ENCODE measurements around the gene NOX4.
A peak's percentile ranks its signal among the peaks of the same experiment; 100 is the strongest.
"Not testable (repeated sequence)": the region's sequence is repeated elsewhere in the genome, so short reads cannot be mapped to it uniquely, and the experiment has no call there.

NOX4 gene

GRCh38 chr11:89457190-89457589 is 34.0 kb downstream of the NOX4 start:
- DNase-seq, result no peak

- no peak for DNase-seq
Observed at GRCh38 chr11:89456681-89457080, 34.5 kb downstream of the NOX4 start.

GRCh38 chr11:89452780-89453179 is 38.4 kb downstream of the NOX4 start:
- DNase-seq, result no peak

DNA sequence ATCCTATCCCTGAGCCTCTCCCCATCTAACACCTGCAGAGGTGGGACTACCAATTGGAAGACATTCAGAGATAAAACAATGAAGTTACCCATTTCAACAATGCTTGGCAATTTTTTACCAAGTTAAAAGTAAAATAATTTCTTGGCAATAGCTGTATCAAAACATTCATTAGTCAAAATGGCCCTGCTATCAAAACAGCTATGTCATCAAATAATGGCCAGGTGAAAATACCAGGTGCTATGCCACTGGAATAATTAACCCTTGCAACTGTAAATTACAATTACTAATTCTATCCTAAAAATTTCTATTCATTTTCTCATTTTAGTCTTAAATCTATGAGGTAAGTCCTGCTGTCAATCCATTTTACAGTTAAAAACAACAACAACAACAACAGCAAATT is 43.3 kb downstream of the NOX4 start:
- DNase-seq, result no peak

DNA sequence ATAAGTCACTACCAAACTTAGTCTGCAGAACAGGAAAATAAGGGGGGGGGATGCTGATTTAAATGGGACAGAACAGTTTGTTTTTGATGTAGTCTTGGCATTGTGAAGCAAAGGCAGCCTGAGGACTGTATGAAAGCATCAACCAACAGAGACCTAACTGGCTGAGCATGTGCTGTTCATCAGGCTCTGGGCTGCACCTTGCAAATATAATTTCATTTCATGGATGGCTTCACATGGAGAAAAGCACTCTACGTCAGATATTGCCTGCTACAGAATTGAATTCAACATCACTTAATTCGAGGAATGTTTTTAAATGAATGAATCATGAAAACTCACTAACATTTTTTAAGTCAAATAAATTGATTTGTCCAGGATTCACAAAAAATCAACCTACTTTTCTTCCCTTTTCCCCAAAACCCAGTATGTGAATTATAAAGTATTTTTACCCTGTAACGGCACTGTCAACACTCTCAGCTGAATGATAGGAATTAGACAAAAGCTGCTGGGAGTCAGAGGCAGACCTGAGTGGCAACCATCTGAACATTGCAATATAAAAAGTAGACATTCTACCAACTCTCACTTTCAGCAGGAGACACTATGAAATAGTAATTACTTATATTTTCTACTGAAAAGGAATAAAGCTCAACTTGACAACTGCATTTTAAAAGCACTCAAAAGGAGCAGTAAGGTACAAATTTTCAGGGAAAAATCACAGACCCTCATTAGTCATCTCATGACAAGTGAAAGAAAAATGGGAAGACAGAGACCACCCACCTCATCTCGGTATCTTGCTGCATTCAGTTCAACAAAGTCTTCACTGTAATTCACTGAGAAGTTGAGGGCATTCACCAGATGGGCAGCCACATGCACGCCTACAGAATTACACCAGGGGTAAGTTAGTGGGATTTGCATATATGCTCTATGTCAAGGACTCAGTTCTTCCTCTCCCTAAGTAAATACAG is 47.5 kb downstream of the NOX4 start:
- no peak for DNase-seq

GRCh38 chr11:89442801-89443200 is 48.4 kb downstream of the NOX4 start:
- no peak for DNase-seq

DNA sequence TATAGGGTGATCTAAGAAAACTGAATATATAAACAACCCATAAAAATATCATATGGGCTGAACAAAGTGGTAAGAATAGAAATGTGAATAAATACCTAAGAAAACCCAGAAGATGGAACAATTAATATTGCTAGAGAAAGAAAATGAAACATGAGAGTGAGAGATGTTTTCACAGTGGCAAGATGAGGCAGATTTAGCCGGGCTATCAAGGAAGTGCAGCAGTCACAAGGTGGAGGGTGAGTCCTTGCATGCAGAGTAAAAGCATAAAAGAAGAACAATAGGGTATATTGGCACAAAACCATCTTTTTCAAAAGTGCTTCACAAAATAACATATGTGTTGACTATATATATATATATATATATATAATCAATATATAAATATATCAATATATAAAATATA is 49.6 kb downstream of the NOX4 start:
- DNase-seq, result no peak

GRCh38 chr11:89437317-89437716 is 53.9 kb downstream of the NOX4 start:
- DNase-seq, result no peak

- DNase-seq, result peak; percentile 21
Observed at GRCh38 chr11:89436071-89436470, 55.1 kb downstream of the NOX4 start.

GRCh38 chr11:89433278-89433677 is 57.9 kb downstream of the NOX4 start:
- no peak for DNase-seq

- DNase-seq, result not testable (repeated sequence)
Observed at GRCh38 chr11:89432182-89432581, 59.0 kb downstream of the NOX4 start.

DNA sequence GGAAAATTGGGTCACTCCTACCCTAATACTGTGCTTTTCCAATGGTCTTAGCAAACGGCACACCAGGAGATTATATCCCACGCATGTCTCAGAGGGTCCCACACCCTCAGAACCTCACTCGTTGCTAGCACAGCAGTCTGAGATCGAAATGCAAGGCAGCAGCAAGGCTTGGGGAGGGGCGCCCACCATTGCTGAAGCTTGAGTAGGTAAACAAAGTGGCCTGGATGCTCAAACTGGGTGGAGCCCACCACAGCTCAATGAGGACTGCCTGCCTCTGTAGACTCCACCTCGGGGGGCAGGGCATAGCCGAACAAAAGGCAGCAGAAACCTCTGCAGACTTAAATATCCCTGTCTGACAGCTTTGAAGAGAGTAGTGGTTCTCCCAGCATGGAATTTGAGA is 64.7 kb downstream of the NOX4 start:
- DNase-seq, result not testable (repeated sequence)

DNA sequence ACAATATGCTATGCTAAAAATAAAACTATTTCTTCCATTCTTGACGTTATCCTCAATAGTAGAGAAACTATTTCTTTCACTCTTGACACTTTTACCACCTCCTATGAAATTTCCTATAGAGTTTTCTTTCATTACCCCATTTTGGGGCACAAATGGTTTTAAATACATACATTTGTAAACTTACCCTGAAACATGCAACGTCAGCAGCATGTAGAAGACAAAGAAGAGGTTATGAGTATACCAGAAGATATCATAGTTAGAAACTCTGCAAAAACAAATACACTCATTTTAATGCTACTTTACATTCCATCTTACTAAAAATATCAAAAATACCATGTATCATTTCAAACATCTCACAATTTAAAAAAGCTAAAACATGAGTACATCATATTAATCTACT is 69.5 kb downstream of the NOX4 start:
- no peak for DNase-seq

GRCh38 chr11:89420981-89421380 is 70.2 kb downstream of the NOX4 start:
- no peak for DNase-seq

DNA sequence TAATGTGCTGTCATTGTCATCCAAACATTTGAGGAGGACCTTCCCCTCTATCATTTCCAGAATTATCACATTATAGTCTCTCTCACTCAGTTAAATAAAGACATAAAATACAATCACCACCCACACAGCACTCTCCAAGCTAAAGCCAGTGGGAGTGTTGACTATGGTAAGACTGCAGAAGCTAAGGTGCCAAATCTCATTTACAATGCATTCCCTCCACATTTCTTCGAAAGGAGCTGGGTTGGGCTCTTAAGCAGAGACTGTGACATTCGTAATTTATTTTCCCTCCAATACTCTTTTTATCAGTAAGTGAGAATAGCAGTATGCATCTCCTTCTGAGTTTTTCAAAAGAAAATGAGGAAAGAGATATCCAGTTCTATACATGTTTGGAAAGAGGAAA is 74.2 kb downstream of the NOX4 start:
- DNase-seq, result no peak

DNA sequence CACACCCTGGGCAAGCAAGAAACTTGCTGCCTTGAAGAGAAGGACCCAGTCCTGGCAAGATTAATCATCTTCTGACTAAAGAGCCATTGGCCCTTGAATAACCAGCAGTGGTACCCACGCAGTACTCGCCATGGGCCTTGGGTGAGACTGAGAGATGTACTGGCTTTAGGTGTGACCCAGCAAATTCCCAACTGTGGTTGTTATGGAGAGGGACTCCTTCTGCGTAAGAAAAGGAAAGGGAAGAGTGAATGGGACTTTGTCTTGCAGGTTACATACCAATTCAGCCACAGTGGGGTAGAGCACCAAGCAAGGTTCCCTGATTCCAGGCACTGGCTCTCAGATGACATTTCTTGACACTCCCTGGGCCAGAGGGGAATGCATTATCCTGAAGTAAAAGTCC is 80.1 kb downstream of the NOX4 start:
- DNase-seq, result not testable (repeated sequence)

GRCh38 chr11:89410666-89411065 is 80.5 kb downstream of the NOX4 start:
- not testable (repeated sequence) for DNase-seq

DNA sequence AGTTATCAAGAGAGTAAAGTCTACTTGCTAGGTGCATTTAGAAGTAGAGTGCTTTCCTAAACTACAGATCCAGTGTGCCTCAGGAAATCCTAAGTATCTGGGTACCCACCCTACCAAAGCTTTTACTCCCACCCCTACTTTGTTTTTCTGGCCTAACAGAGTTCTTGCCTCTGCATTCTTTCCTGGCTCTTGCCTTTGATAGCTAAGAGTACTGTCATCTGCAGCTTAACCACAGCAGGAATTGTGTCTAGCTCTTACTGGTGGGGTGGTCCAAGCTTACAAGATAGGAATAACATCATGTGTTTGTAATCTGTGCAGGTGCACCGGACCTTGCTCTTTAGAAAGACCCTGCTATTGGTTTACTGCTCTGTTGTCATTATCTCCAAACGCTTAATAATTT is 82.7 kb downstream of the NOX4 start:
- not testable (repeated sequence) for DNase-seq

DNA sequence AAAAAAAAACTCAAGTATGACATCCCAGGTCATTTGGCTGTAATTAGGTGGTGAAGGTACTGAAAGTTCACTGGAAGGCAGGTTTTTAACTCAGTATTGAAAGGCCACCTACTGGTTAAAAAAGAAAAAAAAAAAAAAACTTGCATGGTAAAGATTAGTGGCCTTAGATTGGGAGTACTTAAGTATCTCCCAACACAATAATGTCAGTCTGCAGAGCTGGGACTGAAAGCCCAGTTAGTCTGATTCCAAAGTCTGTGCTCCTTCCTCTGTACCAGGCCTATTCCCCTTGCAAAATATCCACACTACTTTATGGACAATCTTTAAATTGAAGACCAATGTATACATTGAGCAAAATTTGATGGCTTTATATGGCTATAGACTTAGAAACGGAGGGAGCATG is 85.5 kb downstream of the NOX4 start:
- peak; percentile 9 for DNase-seq

GRCh38 chr11:89391654-89392053 is 99.5 kb downstream of the NOX4 start:
- not testable (repeated sequence) for DNase-seq

- DNase-seq, result not testable (repeated sequence)
Observed at GRCh38 chr11:89387501-89387900, 103.7 kb downstream of the NOX4 start.

GRCh38 chr11:89382986-89383385 is 108.2 kb downstream of the NOX4 start:
- DNase-seq, result peak; percentile 9

DNA sequence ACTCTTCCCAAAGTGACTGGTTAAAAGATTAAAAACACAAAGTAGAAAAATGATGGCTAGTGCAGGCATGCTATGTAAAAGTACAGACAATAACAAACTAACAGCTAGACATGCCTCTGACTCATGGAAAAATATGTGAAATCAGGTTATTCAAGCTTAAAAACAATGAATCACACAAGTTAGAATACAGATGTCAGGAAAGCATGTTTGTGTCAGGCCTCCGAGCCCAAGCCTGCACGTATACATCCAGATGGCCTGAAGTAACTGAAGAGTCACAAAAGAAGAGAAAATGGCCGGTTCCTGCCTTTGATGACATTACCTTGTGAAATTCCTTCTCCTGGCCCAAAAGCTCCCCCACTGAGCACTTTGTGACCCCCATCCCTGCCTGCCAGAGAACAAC is 110.1 kb downstream of the NOX4 start:
- DNase-seq, result peak; percentile 97

DNA sequence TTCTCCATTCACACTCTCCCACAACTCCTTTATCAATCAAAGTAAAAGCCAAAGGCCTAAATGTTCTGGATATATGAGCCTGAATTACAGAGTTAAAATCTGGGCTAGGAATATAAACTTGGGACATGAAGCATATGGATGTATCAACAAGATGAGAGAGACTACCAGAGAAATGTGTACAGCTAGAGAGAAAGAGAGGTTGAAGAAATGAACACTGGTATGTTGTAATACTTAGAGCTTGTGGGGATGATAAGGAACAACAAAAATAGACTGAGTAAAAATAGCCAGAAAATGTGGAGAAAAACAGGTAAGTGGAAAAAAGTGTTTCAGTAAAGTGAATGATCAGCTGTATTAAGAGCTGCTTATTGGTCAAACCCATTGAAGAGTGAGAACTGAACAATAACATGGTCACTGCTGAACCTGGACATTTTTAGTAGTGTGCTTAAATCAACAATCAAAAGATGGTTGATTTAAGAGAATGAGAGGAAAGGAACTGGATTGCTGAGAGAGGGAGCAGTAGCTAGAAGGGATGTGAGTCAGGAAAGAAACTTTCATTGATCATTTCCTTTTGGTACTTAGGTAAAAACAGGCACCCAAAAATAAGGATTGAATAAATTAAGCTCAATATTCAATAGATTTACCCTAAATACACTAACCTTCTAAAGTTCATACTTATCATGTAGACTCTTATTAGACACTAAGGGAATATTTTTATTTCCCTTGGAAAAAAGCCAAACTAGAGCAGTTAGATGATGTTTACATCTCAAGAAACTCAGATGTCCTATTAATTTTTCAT is 111.0 kb downstream of the NOX4 start:
- peak; percentile 38 for DNase-seq
